ENCODE measurements around the gene EED.

GRCh38 chr11:86194998-86195397 is 49.6 kb upstream of the EED start:
- TF ChIP-seq, protein P1, sequence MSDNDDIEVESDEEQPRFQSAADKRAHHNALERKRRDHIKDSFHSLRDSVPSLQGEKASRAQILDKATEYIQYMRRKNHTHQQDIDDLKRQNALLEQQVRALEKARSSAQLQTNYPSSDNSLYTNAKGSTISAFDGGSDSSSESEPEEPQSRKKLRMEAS (IDR thresholded peaks at IDR 0.05), result no peak
- TF ChIP-seq CREB1 (IDR thresholded peaks at IDR 0.05; ENCODE audit: low read depth) (no peak), EP300 (IDR thresholded peaks at IDR 0.05; ENCODE audit: borderline replicate concordance) (no peak), CEBPB (IDR thresholded peaks at IDR 0.05) (no peak), ZBTB7A (IDR thresholded peaks at IDR 0.05; ENCODE audit: low read depth) (no peak), YY1 (IDR thresholded peaks at IDR 0.05; ENCODE audit: low read depth) (no peak), NFIC (IDR thresholded peaks at IDR 0.05) (no peak), RAD21 (IDR thresholded peaks at IDR 0.05; ENCODE audit: low read depth) (no peak), TEAD4 (IDR thresholded peaks at IDR 0.05) (no peak)
- TF ChIP-seq, protein P2, sequence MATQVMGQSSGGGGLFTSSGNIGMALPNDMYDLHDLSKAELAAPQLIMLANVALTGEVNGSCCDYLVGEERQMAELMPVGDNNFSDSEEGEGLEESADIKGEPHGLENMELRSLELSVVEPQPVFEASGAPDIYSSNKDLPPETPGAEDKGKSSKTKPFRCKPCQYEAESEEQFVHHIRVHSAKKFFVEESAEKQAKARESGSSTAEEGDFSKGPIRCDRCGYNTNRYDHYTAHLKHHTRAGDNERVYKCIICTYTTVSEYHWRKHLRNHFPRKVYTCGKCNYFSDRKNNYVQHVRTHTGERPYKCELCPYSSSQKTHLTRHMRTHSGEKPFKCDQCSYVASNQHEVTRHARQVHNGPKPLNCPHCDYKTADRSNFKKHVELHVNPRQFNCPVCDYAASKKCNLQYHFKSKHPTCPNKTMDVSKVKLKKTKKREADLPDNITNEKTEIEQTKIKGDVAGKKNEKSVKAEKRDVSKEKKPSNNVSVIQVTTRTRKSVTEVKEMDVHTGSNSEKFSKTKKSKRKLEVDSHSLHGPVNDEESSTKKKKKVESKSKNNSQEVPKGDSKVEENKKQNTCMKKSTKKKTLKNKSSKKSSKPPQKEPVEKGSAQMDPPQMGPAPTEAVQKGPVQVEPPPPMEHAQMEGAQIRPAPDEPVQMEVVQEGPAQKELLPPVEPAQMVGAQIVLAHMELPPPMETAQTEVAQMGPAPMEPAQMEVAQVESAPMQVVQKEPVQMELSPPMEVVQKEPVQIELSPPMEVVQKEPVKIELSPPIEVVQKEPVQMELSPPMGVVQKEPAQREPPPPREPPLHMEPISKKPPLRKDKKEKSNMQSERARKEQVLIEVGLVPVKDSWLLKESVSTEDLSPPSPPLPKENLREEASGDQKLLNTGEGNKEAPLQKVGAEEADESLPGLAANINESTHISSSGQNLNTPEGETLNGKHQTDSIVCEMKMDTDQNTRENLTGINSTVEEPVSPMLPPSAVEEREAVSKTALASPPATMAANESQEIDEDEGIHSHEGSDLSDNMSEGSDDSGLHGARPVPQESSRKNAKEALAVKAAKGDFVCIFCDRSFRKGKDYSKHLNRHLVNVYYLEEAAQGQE (IDR thresholded peaks at IDR 0.05; ENCODE audit: low read depth), result no peak
- TF ChIP-seq, protein P3, sequence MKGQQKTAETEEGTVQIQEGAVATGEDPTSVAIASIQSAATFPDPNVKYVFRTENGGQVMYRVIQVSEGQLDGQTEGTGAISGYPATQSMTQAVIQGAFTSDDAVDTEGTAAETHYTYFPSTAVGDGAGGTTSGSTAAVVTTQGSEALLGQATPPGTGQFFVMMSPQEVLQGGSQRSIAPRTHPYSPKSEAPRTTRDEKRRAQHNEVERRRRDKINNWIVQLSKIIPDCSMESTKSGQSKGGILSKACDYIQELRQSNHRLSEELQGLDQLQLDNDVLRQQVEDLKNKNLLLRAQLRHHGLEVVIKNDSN (IDR thresholded peaks at IDR 0.05), result no peak
